Heart right ventricle (tissue), 16 donors: Measurements from ENCODE around the gene LRRC61. TPM values are rescaled to one million over a fixed set of nuclear protein-coding genes. Genes with fewer than 3 reads are reported as not detected.
"Not testable (repeated sequence)": the region's sequence is repeated elsewhere in the genome, so short reads cannot be mapped to it uniquely, and the experiment has no call there.

ENCODE experiments used
- ATAC-seq, 8 donors: fragments of 200-7000 bp; cut with Tn5 transposase; one replicate each; pipeline ENCODE4 v1.9.1; 2020; ENCODE audit warnings: mild to moderate bottlenecking in 8 of 8, moderate library complexity in 8 of 8, moderate number of reproducible peaks in 1 of 8
- DNase-seq, 2 donors: peaks; one replicate each; pipeline ENCODE4 v3.0.0-alpha.2; 2020
- H3K27ac ChIP-seq, 10 donors: fragments of 200-600 bp; sonication (generic) in 2 of 10; one replicate each; pipeline versions ENCODE4 v1.5.0 to v1.8.0; 2020 to 2022; ENCODE audit warnings: mild to moderate bottlenecking in 3 of 10
- H3K27me3 ChIP-seq, 7 donors: fragments of 200-600 bp; one replicate each; pipeline ENCODE4 v1.8.0; 2021 to 2022; ENCODE audit warnings: mild to moderate bottlenecking in 2 of 7
- H3K36me3 ChIP-seq, 9 donors: fragments of 200-600 bp; sonication (generic) in 1 of 9; one replicate each; pipeline versions ENCODE4 v1.5.0 to v1.8.0; 2020 to 2022; ENCODE audit warnings: mild to moderate bottlenecking in 2 of 9
- H3K4me1 ChIP-seq, 9 donors: fragments of 200-600 bp; sonication (generic) in 1 of 9; one replicate each; pipeline versions ENCODE4 v1.5.0 to v1.8.0; 2020 to 2022; ENCODE audit warnings: mild to moderate bottlenecking in 4 of 9
- H3K4me3 ChIP-seq, 10 donors: fragments of 200-600 bp; sonication (generic) in 2 of 10; one replicate each; pipeline versions ENCODE4 v1.5.0 to v1.8.0; 2020 to 2022; ENCODE audit warnings: mild to moderate bottlenecking in 7 of 10, moderate library complexity in 2 of 10
- H3K9me3 ChIP-seq, 11 donors: fragments of 200-600 bp in 10 of 11; sonication (generic) in 2 of 11; one replicate each; pipeline versions ENCODE4 v1.5.0 to v1.8.0; 2013 to 2022; ENCODE audit warnings: mild to moderate bottlenecking in 2 of 11, control low read depth in 1 of 11, moderate library complexity in 1 of 11
- CTCF ChIP-seq, 9 donors: fragments of 200-600 bp; sonication (generic) in 2 of 9; IDR thresholded peaks; one replicate each; pipeline versions ENCODE4 v1.5.0 to v1.8.0; 2021 to 2022; ENCODE audit warnings: antibody characterized with exemption in 9 of 9, mild to moderate bottlenecking in 5 of 9, moderate library complexity in 1 of 9
- WGBS, 2 donors: extraction: QIAGEN DNeasy Blood & Tissue Kit; methylation state at CpG; one replicate each; pipeline ENCODE4 v1.1.7; 2013; ENCODE audit warnings: inconsistent platforms in 1 of 2; 5-methylcytosine and 5-hydroxymethylcytosine counted together
- intact Hi-C, 10 donors: fragments of 100-400 bp; cut with DNase I; formaldehyde crosslinking; loops; one replicate each; pipeline versions ENCODE4 v1.11.1 to v1.14.2; 2022
- polyA plus RNA-seq, 2 donors: library from polyadenylated mRNA; stranded (reverse); fragments of 200-250 nt; gene quantifications; one replicate each; pipeline ENCODE4 v1.2.3, GENCODE V29; 2013
- total RNA-seq, 10 donors: library from RNA; stranded (reverse); fragmentation: NEBNext Ultra II Directional in 3 of 10; extraction: Animal tissue kit (Norgen Biotek cat#: 25700) in 3 of 10; gene quantifications; one replicate each; pipeline versions ENCODE4 v1.2.1 to v1.2.4, GENCODE V29; 2021 to 2023
- donor health status: Arrhythmogenic right ventricular cardiomyopathy.
- donor health status: ischemic (EF 13 %, LVEDD 7.1; RV severe dilation, severe dysfunction).
- donor health status: healthy with polysubstance abuse.
- donor health status: DM: no; HTN: yes; CAD: no.
- donor health status: DM: no; HTN: no; CAD: no.
- donor health status: ischemic (EF 25% LVEDD 6.9; RV normal size, moderate dysfunction).
- donor health status: ischemic (EF 25% LVEDD 5.7; RV mildly dilated, moderate dysfunction).
- donor health status: healthy.
- donor health status: DM: yes; HTN: yes; CAD: no.
- donor health status: Ischemic cardiomyopathy.
- donor health status: ischemic (EF 35%, LVEDD 5.7; RV mildly dilated, moderate dysfunction).
- donor health status: nonischemic (EF 11% LVEDD 7.7; RV severe dilation, severe dysfunction).
- donor health status: DM: yes; HTN: yes; CAD: no.
- donor health status: PGD.
- donor health status: ischemic (EF 29% LVEDD 5.4; RV normal size, mild dysfunction).
- donor health status: nonischemic (EF 23%, LVEDD 6.1; RV moderate dilation, normal function).

The LRRC61 gene
- total and polyA plus RNA-seq, 12 donors = 1.2 to 6.4 (median 3.9) TPM

DNA sequence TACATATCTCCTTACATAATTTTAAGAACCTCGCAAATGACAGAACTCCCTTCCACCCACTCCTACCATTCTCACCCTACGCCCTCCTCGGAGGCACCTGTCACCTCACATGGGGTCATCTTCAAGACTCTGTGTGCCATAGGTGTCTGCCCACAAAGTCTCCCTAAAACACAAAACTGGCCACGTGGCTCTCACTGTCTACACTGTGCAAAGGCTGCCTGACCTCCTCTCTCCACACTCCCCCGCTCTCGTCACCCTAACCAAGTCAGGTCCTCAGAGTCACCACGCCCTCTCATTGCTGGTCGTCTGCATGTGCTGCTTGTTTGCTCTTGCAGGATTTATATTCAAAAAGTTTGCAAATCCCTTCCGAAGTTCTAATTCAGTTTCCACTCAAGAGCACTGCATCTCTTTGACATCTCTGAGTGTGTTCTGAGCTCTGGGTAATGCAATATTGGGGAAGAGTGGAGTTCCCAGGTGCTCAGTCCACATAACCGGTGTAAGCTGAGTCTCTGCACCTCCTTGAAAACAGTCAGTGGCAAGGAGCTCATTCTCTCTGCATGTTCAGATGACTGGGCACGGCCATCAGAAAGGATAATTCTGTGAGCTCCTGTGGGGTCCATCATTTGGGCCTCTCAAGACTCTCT is 17.8 kb upstream of the LRRC61 start:
- intact Hi-C loops, H3K9me3 ChIP-seq, H3K4me3 ChIP-seq, H3K27me3 ChIP-seq, ATAC-seq, H3K27ac ChIP-seq, H3K36me3 ChIP-seq, H3K4me1 ChIP-seq, DNase-seq: not testable (repeated sequence)
- 84 to 85% methylated on average over 11 of the region's 11 CpGs for WGBS, 2 donors

DNA sequence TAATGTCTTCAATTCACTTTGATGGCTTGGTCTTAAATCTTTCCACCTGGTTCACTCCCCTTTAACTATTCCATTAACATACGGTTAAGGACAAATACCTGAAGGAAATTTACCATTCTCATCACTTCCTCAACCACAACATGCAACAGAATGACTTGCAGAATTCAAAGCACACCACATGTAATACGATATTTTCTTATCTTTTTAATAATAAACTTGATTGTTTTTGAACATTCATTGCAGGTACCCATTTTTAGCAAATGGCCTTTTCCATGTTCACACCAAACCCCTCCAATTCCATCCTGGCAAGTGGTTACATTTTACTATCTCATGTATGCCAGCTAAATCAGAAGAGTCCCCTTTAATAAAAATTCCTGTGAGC is 17.3 kb upstream of the LRRC61 start:
- H3K4me3 ChIP-seq, H3K9me3 ChIP-seq, H3K27me3 ChIP-seq, H3K4me1 ChIP-seq, H3K27ac ChIP-seq, DNase-seq, ATAC-seq, H3K36me3 ChIP-seq, intact Hi-C loops: not testable (repeated sequence)
- 60 to 82% methylated on average over 2 of the region's 2 CpGs for WGBS, 2 donors

GRCh38 chr7:150306377-150306776 is 16.8 kb upstream of the LRRC61 start:
- ATAC-seq, H3K4me1 ChIP-seq, H3K27ac ChIP-seq, intact Hi-C loops, H3K9me3 ChIP-seq, H3K4me3 ChIP-seq, H3K27me3 ChIP-seq, DNase-seq, H3K36me3 ChIP-seq: not testable (repeated sequence)
- 81 to 85% methylated on average over 5 of the region's 5 CpGs for WGBS, 2 donors

GRCh38 chr7:150307129-150307528 is 16.0 kb upstream of the LRRC61 start:
- no peak for TF ChIP-seq CTCF (IDR thresholded peaks at IDR 0.05)
- H3K9me3 ChIP-seq = no peaks in the 10 kb centered on the region
- H3K36me3 ChIP-seq = no peaks in the 10 kb centered on the region
- intact Hi-C loops = no loop called here
- no peak for ATAC-seq
- H3K27me3 ChIP-seq = peaks cover 0 to 5% (median 0%) of the 10 kb centered on the region in 7 donors
- no peak overlapping the region for H3K4me3 ChIP-seq
- 72 to 76% methylated on average over 3 of the region's 3 CpGs for WGBS, 2 donors
- H3K4me1 ChIP-seq = no peaks in the 10 kb centered on the region
- no peak for DNase-seq
- H3K27ac ChIP-seq = no peak overlapping the region

DNA sequence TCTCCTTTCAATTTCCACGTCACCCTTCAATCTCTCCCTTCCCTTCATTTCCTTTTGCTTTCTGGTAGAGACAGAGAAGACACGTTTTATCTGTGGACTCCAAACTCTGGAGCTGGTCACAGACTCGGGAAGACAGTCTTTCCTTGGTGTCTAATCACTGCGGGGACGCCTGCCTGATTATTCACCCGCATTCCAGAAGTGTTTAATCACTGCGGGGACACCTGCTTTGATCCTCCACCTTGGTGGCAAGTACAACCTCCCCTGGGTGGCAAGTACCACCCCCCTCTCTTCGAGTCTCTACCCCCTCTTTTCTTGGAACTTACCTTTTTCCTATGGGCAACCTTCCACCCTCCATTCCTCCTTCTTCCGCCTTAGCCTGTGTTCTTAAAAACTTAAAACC is 15.3 kb upstream of the LRRC61 start:
- no peak for ATAC-seq
- DNase-seq = no peak
- Histone ChIP-seq H3K4me3 (no peak overlapping the region), H3K9me3 (no peaks in the 10 kb centered on the region), H3K4me1 (peaks cover 0 to 3% (median 0%) of the 10 kb centered on the region in 9 donors), H3K27me3 (peaks cover 0 to 5% (median 0%) of the 10 kb centered on the region in 7 donors), H3K36me3 (no peaks in the 10 kb centered on the region), H3K27ac (no peak overlapping the region)
- no peak for TF ChIP-seq CTCF (IDR thresholded peaks at IDR 0.05)
- WGBS, 2 donors = 74 to 81% methylated on average over 9 of the region's 9 CpGs
- intact Hi-C loops = no loop called here

- Histone ChIP-seq H3K4me1 (peaks cover 0 to 3% (median 0%) of the 10 kb centered on the region in 9 donors), H3K27ac (no peak overlapping the region), H3K27me3 (peaks cover 0 to 5% (median 0%) of the 10 kb centered on the region in 7 donors), H3K9me3 (no peaks in the 10 kb centered on the region), H3K4me3 (no peak overlapping the region), H3K36me3 (no peaks in the 10 kb centered on the region)
- no peak for TF ChIP-seq CTCF (IDR thresholded peaks at IDR 0.05)
- intact Hi-C loops = no loop called here
- ATAC-seq = no peak
- DNase-seq = no peak
Observed at GRCh38 chr7:150308575-150308974, 14.6 kb upstream of the LRRC61 start.
